GM18909 (cell line): ENCODE results near the gene DUSP14.
"Not testable (repeated sequence)": the region's sequence is repeated elsewhere in the genome, so short reads cannot be mapped to it uniquely, and the experiment has no call there.

ENCODE experiments used
- ATAC-seq: cut with Tn5 transposase; IDR thresholded peaks from one replicate; pipeline ENCODE4 v1.9.1; 2021; ENCODE audit warnings: mild to moderate bottlenecking; ENCODE audit not compliant: unreplicated experiment, poor library complexity

The DUSP14 gene

GRCh38 chr17:37489197-37490001 lies at the start of gene DUSP14:
DUSP14 (plus strand) TSS chr17:37489891; CDS start chr17:37512273, 22,382 bp downstream.
- peak; percentile 59 for ATAC-seq

DNA sequence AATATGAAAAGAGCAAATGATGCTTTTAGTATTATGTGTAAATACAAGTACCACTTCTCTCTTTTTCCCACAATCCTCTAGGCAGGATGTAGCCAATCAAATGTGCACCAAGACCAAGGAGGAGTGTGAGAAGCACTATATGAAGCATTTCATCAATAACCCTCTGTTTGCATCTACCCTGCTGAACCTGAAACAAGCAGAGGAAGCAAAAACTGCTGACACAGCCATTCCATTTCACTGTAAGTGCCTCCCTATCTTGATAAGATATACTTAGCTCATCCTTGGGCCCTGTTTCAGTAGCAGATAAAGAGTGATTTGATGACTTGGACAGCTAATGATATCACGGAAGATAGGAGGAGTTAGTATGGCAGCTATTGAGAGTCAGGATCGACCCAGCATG lies 49.3 kb upstream of the DUSP14 start:
- ATAC-seq: no peak

- ATAC-seq: not testable (repeated sequence)
Observed at GRCh38 chr17:37441369-37442014, 48.2 kb upstream of the DUSP14 start.

DNA sequence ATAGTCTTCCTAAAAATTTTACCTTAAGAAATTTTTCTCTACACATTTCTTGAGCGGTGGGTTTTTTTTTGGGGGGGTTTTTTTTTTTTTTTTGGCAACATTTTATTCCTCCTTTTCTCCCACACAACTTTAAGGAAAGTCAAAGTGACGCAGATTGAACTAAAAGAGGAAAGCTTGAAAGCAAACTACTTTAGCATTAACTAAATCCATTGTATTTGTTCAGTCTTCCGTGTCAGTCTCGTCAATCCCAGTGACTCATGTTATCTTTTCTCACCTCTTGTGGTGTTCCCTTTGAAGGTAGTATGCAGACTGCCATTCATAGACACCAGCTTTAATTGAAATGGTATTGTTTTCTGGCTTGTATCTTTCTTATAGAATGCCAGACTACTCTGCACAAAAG lies 43.7 kb upstream of the DUSP14 start:
- no peak for ATAC-seq

- ATAC-seq: no peak
Observed at GRCh38 chr17:37447641-37448040, 42.0 kb upstream of the DUSP14 start.

DNA sequence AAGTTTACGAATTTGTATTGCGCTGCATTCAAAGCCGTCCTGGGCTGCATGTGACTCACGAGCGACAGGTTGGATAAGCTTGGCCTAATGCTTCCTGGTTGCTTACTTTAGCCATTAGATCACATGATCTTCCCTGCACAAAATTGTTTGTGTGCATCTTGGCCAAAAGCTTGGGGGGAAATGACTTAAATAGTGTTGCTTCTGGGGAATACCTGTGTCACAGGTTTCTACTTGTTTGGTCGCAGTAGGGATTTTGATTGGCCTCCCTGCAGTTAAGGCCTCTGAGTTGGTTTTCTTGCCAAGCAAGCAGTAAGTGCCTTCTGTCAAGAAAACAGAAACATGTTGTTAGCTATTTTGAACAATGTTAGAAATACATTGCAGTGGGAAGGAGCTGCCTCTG lies 39.6 kb upstream of the DUSP14 start:
- no peak for ATAC-seq

- not testable (repeated sequence) for ATAC-seq
Observed at GRCh38 chr17:37457801-37458200, 31.9 kb upstream of the DUSP14 start.

DNA sequence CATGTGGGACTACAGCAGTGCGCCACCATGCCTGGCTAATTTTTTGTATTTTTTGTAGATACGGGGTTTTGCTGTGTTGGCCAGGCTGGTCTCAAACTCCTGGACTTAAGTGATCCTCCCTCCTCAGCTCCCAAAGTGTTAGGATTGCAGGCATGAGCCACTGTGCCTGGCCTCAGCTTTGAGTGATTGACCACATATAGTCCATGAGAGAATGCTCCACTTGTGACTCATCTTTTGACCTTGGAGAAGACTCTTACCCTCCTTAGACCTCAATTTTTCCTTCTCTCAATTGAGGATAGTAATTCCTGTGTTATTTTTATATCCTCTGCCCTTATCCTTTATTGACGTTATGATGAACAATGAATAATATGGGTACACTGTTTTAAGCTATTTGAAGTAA lies 30.9 kb upstream of the DUSP14 start:
- no peak for ATAC-seq

GRCh38 chr17:37461668-37462067 lies 28.0 kb upstream of the DUSP14 start:
- no peak for ATAC-seq

DNA sequence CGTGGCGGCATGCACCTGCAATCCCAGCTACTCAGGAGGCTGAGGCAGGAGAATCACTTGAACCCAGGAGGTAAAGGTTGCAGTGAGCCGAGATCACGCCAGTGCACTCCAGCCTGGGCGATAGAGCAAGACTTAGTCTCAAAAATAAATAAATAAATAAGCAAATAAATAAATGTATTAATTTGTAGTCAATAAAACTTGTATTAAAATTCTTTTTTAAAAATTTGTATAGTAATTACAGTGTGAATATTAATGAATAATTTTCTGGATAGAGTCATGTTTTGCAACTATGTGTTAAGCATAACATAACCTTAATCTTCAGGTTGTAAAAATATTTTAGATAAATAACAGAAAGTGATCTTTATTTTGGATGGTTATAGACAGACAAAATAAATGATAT lies 27.2 kb upstream of the DUSP14 start:
- no peak for ATAC-seq

- no peak for ATAC-seq
Observed at GRCh38 chr17:37463039-37463438, 26.7 kb upstream of the DUSP14 start.

DNA sequence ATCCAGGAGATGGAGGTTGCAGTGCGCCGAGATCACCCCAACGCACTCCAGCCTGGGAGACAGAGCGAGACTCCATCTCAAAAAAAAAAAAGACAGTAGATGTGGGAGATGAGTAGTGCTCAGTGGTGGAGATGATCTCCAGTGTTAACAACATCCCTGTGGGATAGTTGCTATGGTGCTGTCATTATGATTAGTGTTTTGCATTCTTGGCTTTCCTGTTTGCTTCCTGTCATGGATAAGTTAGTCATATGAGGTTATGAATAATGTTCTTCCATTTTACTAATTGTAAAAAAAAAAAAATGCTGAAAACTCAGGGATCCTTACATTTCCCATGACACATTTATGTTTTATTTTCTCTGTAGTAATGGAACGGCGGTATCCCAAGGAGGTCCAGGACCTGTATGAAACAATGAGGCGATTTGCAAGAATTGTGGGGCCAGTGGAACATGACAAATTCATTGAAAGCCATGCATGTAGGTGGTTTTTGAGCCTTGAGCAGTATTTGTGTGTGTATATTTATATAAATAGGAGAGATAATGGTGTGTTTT lies 24.5 kb upstream of the DUSP14 start:
- ATAC-seq: no peak

DNA sequence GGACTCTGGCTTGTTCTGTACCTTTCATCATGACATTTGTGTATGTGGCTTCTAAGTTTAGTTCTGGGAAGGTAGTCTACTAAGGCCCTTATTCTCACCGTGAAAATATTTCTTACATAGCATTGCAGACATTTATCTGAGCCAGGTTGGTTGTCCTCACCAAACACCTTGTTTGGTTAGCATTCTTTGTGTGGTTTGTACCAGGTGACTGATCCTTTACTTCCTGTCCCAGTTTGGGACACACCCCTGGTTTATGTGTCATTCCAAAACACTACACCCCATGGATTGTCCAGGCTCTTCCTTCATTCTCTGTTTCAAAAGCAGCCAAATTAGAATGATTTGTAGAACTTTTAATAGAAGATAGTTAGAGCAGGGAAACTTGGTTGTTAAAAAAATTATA lies 23.2 kb upstream of the DUSP14 start:
- no peak for ATAC-seq

GRCh38 chr17:37470181-37470580 lies 19.5 kb upstream of the DUSP14 start:
- ATAC-seq: no peak

DNA sequence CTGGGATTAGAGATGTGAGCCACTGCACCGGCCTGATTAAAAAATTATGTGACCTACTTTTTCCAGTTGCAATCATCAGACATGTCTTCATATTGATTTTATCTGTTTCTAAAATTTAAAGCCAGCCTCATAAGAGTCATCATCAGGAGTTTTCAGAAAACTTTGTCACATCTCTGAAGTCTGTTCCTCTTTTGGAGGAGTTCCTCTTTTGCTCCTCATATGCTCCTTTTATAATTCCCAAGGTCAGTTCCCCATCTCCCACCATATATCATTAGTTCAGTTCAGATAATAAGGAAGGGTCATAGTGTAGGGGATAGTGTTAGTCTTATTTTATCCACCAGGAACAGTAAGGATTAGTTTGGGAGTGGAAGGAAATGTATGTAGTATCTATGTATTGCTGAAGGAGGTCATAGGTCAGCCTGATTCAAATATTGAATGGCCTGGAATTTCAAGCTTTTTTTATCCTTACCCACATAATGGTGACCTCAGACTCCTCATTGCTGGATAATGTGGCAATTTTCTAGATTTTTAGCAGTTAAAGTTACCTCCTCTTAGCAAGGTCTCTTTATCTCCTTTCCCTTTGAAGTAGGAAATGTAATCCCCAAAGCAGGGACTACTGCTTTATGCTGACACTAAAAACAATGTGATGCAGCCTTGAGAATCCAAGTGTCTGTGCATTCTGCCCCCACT lies 13.8 kb upstream of the DUSP14 start:
- ATAC-seq: no peak

- ATAC-seq: no peak
Observed at GRCh38 chr17:37476431-37477120, 13.1 kb upstream of the DUSP14 start.

DNA sequence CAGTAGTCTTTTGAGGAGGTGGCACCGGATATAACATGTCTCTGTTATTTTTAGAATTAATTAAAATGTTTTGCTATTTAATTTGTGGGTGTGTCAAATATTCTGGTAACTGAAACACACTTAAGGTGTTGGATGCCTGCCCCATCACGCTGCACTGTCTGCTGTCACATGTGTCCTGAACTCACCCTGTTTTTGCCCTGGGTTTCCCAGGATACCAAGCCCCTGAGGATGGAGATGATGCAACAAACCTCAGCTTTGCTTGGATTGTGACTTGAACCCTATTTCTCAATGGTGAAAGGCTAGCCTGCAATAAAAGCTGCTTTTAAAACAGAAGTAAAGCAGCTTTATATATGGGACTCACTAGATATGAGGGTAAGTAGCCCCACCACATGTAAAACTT lies 11.5 kb upstream of the DUSP14 start:
- no peak for ATAC-seq

DNA sequence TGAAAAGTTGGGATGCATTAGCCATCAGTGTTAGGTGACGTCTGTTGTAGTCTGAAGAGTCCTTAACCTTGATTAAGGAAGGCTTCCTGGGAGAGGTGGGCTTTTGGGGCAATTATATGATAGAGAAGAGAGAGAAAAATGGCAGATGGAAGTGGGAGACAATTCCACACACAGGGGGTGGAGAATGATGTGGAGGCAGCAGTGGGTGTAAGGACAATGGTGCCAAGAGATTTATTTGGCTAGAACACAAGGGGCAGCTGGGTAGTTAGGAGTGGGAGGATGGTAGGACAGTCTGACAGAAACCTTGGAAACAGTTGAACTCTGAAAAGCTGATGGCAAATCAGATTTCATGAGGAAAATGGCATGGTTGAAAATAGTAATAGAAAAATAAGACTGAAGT lies 10.7 kb upstream of the DUSP14 start:
- no peak for ATAC-seq

DNA sequence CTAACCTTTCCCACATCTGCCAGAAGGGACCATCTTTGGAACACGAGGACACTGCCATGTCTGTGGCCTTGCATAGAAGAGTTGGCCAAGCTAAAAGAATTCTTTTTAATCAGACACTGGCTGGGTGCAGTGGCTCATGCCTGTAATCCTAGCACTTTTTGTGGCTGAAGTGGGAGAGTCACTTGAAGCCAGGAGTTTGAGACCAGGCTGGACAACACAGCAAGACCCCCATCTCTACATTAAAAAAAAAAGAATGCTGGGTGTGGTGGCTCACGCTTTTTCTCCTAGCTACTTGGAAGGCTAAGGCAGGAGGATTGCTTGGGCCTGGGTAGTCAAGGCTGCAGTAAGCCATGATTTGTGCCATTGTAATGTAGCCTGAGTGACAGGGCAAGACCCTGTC lies 9.3 kb upstream of the DUSP14 start:
- no peak for ATAC-seq

DNA sequence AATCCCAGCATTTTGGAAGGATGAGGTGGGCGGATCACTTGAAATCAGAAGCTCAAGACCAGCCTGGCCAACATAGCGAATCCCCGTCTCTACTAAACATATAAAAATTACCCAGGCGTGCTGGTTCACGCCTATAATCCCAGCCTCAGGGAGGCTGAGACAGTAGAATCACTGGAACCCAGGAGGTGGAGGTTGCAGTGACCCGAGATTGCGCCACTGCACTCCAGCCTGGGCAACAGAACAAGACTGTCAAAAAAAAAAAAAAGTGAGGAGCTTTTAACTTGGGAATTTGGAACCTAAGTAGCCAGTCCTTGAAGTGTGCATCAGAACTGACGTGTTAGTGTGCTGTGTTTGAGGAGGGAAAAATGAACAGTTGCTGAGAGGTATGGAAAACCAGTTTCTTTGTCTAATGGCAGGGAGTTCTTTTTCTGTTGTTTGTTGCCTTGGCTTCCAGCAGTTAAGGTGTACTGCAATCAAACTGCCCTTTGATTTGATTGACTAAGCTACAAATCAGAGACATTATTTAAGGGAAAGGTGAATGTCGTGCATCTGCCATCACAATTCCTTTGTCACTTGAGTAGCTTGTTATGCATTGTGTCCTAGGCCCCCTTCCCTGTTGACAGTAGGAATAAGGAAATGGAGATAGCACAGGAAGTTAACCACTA lies 8.6 kb upstream of the DUSP14 start:
- no peak for ATAC-seq
